ENCODE data around the gene SLC26A1.

Gene SLC26A1

DNA sequence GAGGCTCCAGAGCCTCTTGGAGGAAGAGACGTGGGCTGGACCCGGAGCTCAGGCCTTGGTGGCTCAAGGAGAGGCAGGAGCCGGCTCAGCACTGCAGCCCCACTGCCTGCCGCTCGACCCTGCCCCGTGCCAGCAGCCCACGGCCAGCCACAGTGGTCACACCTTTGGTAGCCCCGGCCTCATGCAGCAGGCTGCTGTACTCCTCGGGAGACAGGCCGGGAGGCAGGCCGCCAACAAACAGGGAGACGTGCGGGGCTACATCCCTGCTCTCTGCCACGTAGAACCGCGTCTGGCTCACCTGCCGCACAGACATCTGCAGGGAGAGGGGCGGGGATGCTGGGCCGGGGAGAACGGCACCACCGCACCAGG is 27.5 kb downstream of the SLC26A1 start:
- Histone ChIP-seq H3K9me3 (ENCODE audit: control insufficient read depth, insufficient read depth, low read length) (no peaks in the 10 kb centered on the region), H3K9ac (ENCODE audit: low read depth, low read length) (no peak overlapping the region), H3K4me1 (ENCODE audit: insufficient read depth, low read length) (no peaks in the 10 kb centered on the region; the same call in 1 of the 2 replicates), H3K36me3 (ENCODE audit: insufficient read depth, low read length) (no peaks in the 10 kb centered on the region)

DNA sequence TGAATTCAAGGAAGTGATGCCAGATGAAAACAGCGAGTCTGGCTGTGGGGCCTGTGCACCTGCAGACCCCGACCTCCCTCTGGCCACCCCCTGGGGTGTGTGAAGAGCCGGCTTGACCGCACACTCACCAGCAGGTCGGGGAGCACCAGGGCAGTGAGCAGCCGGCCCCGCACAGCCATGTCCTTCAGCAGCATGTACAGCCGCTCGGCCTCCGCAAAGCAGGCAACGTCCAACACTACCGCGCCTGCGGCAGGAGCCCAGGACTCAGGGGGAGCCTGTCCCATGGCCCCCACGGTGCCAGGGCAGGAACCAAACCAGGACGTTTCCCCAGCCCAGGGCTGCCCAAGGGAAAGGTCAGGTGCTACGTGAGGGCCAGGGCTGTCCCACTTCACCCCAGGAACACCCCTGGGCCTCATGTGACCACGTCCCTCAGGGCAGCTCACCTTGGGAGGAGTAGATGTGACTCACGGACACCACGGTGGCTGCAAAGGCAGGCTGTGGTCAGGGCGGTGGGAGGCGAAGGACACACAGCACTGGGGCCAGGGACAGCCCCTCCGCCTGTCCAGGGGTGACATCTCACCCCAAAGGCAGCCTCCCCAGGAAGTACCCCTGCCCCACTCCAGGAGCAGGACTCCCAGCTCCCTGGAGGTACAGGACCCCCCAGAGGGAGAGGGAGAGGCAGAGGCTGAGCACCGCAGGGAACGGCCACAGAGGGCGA is 28.0 kb downstream of the SLC26A1 start:
- no peaks in the 10 kb centered on the region; the same call in 1 of the 2 replicates for H3K36me3 ChIP-seq (ENCODE audit: insufficient read depth, low read length)
- no peak overlapping the region for H3K9ac ChIP-seq (ENCODE audit: low read depth, low read length)

DNA sequence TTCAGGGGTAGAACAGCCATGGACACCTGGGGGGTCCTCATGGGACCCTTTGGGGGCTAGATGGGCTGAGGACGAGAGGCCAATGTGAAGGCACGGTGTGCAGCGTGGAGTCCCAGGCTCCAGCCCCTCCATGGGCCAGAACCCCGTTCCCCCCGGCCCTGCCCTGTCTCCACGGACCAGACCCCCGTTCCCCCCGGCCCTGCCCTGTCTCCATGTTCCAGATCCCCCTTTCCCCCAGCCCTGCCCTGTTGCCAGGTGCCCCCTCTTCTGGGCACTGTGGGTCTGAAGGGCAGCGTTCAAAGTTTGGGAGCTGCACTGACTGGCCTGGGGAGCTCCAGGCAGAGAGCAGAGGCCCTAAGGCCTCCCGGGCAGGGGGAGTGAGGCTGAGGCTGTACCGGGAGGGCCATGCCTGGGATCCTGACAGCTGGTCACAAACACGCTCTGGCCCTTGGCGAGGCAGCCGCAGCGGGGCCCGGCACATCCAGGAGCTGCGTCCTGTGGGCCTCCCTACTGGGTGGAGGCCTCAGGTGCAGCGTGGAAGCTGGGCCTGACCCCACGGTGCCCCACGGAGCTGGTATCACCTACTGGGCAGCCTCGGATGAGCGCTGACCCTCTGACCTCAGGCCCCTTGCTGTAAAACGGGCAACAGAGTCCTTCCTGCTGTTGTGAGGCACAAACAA is 28.7 kb downstream of the SLC26A1 start:
- Histone ChIP-seq H3K4me1 (ENCODE audit: insufficient read depth, low read length) (no peaks in the 10 kb centered on the region; the same call in 1 of the 2 replicates), H3K9me3 (ENCODE audit: control insufficient read depth, insufficient read depth, low read length) (no peaks in the 10 kb centered on the region), H3K36me3 (ENCODE audit: insufficient read depth, low read length) (no peaks in the 10 kb centered on the region; the same call in 1 of the 2 replicates), H3K9ac (ENCODE audit: low read depth, low read length) (no peak overlapping the region)

More for the DNA sequence above, 28.0 kb downstream of the SLC26A1 start:
- Histone ChIP-seq H3K4me1 (ENCODE audit: insufficient read depth, low read length) (no peaks in the 10 kb centered on the region; the same call in 1 of the 2 replicates), H3K9me3 (ENCODE audit: control insufficient read depth, insufficient read depth, low read length) (no peaks in the 10 kb centered on the region)

DNA sequence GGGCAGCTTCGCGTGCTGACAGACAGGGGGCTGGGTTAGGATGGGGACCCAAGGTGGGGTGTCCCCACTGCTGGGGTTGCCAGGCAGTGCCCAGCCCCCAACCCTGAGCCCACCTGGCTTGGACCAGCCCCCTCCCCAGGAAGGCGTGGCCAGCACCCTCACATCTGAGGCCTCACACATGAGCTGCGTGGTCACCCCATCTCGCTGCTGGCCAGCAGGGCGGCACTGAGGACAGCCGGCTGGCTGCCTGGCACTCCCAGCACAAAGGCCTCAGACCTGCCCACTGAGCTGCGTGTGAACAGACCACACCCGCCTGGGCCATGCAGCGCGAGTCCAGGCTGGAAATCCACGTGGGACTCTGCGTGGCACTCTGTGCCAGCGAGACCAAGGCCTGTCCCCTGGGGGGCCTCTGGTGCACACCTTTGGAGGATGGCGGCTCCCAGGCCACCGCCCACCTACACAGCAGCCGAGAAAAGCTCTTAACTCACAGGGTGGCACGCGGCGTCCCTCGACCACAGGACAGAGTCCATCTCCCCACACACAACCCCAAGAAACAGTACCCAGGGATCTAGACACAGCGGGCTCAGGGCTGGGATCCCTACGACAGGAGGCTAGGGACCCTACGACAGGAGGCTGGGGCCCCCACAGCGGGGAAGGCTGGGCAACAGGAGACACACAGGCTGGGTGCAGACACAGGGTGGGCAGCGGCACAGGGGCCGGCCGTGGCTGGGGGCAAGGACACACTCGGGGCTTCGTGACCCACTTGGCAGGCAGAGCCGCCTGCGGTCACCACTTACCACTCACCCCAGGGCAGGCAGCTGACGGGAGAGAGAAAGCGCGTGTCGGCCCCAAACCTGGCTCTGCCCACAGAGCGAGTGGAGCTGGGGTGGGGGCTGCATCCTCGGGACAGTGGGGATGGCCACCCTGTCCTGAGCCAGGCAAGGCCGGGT is 29.7 kb downstream of the SLC26A1 start:
- Histone ChIP-seq H3K36me3 (ENCODE audit: insufficient read depth, low read length) (no peaks in the 10 kb centered on the region; the same call in 1 of the 2 replicates), H3K9ac (ENCODE audit: low read depth, low read length) (no peak overlapping the region), H3K4me1 (ENCODE audit: insufficient read depth, low read length) (no peaks in the 10 kb centered on the region; the same call in 1 of the 2 replicates), H3K9me3 (ENCODE audit: control insufficient read depth, insufficient read depth, low read length) (no peaks in the 10 kb centered on the region)

DNA sequence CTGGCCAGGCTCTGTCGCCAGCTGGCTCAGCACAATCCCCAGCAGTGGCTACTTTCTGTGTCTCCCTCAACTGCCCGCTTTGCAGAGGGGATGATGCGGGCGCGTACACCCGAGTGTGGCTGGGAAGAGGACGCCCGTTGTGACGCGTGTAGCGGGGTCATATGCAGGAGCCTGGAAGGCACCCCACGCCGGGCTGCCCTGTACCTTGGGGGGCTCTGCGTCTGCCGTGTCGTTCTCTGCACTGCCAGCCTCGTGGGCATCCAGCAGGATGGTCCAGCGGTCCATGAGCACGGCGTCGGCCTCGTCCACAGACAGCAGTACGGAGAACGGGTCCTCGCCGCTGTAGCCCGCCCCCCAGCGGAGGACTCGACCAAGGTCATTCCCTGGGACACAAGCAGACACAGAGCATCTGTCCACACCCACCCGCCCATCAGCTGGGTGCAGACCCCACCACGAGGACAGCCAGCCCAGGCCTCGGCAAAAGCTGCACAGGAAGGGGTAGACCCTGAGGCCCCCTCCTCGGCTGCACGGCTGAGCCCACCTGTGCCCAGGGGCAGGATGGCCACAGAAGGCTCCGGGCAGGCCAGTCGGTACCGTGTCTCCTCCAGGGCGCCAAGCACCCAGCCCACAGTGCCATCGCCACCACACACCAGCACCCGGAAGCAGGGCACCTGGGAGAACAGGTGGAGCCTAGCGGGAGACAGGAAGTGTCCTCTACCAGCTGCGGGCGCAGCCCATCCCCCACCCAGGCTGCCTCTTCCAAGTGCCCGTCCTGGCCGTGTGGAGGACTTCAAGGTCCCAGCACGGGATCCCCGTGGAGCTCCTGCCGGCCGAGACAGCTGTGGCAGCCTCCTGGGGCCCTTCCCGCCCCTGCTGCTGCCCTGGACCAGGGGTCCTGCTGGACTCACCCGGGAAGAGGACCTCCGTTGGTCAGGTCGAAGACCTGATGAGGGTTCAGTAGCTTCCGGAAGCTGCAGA is 30.7 kb downstream of the SLC26A1 start:
- Histone ChIP-seq H3K9me3 (ENCODE audit: control insufficient read depth, insufficient read depth, low read length) (no peaks in the 10 kb centered on the region), H3K4me1 (ENCODE audit: insufficient read depth, low read length) (no peaks in the 10 kb centered on the region), H3K9ac (ENCODE audit: low read depth, low read length) (no peak overlapping the region), H3K36me3 (ENCODE audit: insufficient read depth, low read length) (no peaks in the 10 kb centered on the region; the same call in 1 of the 2 replicates)

DNA sequence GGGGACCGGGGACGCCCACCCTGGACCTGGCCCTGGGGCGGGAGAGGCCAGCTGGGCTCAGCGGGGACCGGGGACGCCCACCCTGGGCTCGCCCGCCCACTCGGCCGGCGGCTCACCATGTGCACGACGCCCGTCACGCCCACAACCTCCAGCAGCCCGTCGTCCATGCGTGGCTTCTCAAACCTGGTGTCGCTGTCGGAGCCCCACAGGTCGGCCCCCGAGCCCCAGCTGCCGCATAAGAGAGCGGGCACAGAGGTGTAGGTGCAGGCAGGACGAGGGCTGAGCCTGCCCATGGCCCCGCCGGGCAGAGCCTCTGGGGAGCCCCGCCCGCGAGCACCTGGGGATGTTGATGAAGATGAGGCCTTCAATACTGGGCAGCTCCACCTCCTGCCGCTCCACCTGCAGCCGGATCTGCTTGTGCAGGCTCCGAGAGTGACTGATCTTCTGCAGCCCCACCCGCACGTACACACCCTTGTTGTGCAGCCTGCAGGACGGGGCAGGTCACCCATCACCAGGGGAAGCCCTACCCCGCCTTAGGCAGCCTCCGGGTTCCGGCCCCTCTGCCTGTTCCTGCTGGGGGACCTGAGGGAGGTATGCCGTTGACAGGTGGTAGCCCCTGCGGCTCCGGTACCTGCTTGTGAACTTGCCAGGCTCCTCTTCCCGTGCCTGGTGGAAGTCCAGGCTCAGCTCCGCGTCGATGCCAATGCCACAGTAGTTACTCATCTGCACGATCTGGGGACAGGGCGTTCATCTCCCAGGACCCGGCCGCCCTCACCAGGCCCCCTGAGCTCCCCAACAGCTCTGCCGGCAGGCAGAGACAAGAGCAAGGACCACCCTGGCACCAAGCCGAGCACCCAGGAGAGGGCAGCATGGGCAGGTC is 31.6 kb downstream of the SLC26A1 start:
- Histone ChIP-seq H3K36me3 (ENCODE audit: insufficient read depth, low read length) (no peaks in the 10 kb centered on the region; the same call in 1 of the 2 replicates), H3K4me1 (ENCODE audit: insufficient read depth, low read length) (no peaks in the 10 kb centered on the region), H3K9me3 (ENCODE audit: control insufficient read depth, insufficient read depth, low read length) (no peaks in the 10 kb centered on the region), H3K9ac (ENCODE audit: low read depth, low read length) (no peak overlapping the region)

DNA sequence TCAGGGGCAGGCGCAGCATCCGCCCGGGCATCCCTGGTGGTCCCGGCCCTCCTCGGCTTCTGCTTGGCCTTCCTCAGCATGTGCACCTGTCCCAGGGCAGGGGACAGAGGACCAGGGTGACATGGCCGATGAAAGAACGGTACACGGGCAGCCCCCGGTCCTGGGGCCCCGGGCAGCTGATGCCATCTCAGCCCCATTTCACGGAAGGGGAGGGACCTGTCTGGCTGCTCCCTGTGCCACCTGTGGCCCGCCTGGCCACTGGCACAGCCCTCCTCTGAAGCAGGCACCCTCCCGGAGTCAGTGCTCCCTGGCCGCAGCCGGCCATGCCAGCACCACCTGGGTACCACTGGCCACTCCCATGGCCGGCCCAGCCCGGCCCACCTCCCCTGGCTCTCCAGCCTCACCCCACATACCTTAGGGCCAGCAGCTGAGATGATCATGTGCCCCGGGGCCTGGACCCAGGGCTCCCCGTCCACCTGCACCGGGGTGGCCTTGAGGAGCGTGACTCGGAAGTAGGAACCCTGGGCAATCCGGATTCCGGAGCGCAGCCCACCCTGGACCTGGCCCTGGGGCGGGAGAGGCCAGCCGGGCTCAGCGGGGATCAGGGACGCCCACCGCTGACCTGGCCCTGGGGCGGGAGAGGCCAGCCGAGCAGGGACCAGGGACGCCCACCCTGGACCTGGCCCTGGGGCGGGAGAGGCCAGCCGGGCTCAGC is 32.4 kb downstream of the SLC26A1 start:
- Histone ChIP-seq H3K4me1 (ENCODE audit: insufficient read depth, low read length) (no peaks in the 10 kb centered on the region), H3K36me3 (ENCODE audit: insufficient read depth, low read length) (no peaks in the 10 kb centered on the region; the same call in 1 of the 2 replicates), H3K9me3 (ENCODE audit: control insufficient read depth, insufficient read depth, low read length) (no peaks in the 10 kb centered on the region), H3K9ac (ENCODE audit: low read depth, low read length) (no peak overlapping the region)

DNA sequence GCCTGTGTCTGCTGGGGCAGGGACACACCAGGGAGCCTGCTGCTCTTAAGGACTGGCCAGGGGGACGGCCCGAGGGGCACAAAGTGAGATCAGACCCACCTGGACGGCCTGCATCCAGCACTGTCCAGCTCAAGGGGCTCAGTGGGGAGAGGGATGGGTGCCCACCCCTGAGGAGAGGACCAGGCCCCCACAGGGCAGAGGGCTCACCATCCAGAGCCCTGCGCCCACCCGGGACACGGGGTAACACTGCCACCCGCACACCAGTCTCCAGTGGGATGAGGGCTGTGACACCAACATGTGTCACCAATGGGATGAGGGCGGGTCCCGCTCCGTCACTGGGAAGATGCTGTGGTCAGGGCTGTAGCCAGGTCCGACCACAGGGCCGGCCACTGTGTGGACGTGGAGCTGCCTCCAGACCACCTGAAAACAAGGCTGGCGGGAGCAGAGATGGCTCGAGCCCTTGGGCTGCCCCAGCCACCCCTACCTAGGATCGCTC is 33.0 kb downstream of the SLC26A1 start:
- Histone ChIP-seq H3K4me1 (ENCODE audit: insufficient read depth, low read length) (no peaks in the 10 kb centered on the region), H3K9me3 (ENCODE audit: control insufficient read depth, insufficient read depth, low read length) (no peaks in the 10 kb centered on the region), H3K36me3 (ENCODE audit: insufficient read depth, low read length) (no peaks in the 10 kb centered on the region; the same call in 1 of the 2 replicates), H3K9ac (ENCODE audit: low read depth, low read length) (no peak overlapping the region)

DNA sequence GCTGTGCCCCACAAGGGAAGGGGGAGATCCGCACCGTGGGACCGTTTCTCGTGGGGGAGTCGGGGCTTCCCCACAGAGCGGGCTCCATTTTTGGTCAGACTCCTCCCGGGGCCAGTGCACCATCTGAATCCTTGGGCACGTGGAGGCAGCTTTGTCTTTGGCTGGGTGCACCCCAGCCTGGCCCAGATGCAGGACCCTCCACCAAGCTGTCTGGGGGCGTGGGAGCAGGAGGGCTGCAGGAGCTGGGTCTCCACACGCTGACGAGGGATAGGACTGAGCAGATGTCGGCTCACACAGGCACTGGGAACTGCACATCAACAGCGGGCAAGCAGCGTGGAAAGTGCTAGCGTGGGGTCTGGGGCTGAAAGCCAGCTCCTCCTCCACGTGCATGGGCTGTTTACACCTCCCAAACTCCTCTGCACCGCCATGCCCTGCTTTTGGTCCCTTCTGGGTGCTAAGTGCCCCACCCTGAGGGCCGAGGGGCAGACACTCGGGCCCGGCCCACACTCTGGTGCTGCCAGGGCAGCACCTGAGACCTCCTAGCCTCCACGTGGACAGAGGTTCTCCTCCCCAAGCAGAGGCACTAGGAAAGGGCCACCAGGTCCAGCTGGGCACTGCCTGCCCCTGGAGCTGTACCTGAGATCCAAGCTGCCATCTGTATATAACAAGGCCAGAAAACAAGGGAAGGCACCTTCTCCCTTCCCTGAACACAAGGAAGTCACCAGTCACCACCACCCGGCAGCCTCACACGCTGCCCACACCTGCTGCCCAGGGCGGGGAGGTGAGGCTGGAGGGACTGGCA is 33.7 kb downstream of the SLC26A1 start:
- Histone ChIP-seq H3K36me3 (ENCODE audit: insufficient read depth, low read length) (no peaks in the 10 kb centered on the region; the same call in 1 of the 2 replicates), H3K9me3 (ENCODE audit: control insufficient read depth, insufficient read depth, low read length) (no peaks in the 10 kb centered on the region), H3K9ac (ENCODE audit: low read depth, low read length) (no peak overlapping the region), H3K4me1 (ENCODE audit: insufficient read depth, low read length) (no peaks in the 10 kb centered on the region)

DNA sequence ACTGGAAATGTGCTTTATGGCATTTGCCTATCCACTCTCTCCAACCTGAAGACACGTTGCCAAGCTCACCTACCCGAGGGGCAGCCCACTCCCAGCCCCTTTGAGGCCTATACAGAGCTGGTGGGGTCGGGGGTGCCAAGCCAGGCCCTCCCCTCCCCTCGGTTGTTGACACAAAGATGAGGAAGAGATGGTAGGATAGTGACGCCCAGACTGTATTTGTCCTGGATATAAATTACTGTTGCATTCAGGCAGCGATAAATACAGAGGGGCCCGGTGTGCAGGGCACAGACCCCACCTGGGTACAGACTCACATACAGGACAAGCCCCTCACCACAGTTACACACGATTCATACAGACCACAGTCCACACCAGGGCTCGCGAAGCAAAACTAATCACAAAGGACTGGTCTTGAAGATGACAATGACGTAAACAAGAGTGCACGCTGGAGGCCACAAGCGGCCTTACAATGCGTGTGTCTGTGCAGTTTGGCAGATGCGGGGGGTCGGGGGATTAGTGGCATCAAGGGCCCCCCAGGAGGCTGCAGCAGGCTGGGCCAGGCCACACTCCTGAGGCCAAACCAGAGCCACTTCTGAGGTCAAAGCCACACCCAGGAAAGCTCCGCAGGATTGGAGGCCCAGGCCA is 34.4 kb downstream of the SLC26A1 start:
- no peaks in the 10 kb centered on the region; the same call in 1 of the 2 replicates for H3K36me3 ChIP-seq (ENCODE audit: insufficient read depth, low read length)
- H3K9ac ChIP-seq (ENCODE audit: low read depth, low read length), result no peak overlapping the region
- H3K4me1 ChIP-seq (ENCODE audit: insufficient read depth, low read length), result no peaks in the 10 kb centered on the region
- no peaks in the 10 kb centered on the region for H3K9me3 ChIP-seq (ENCODE audit: control insufficient read depth, insufficient read depth, low read length)

DNA sequence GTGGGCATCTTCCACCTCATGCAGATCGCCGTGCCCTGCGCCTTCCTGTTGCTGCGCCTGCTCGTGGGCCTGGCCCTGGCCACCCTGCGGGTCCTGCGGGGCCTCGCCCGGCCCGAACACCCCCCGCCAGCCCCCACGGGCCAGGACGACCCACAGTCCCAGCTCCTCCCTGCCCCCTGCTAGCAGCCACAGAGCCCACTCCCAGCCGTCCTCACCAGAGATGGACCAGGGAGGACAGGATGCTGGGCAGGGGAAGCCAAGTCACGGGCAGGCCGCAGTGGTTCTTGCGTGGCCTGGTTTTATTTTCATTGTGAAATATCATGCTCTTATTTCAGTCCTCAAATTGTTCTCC is 34.9 kb downstream of the SLC26A1 start:
- no peaks in the 10 kb centered on the region for H3K4me1 ChIP-seq (ENCODE audit: insufficient read depth, low read length)
- H3K36me3 ChIP-seq (ENCODE audit: insufficient read depth, low read length), result no peaks in the 10 kb centered on the region; the same call in 1 of the 2 replicates
- no peak overlapping the region for H3K9ac ChIP-seq (ENCODE audit: low read depth, low read length)
- H3K9me3 ChIP-seq (ENCODE audit: control insufficient read depth, insufficient read depth, low read length), result no peaks in the 10 kb centered on the region

Data from ES-I3 (cell line).